Thymus (tissue), 11 donors: ENCODE results near the gene BTF3. TPM values are rescaled to one million over a fixed set of nuclear protein-coding genes. Genes with fewer than 3 reads are reported as not detected.
A peak's percentile ranks its signal among the peaks of the same experiment; 100 is the strongest.
"Not testable (repeated sequence)": the region's sequence is repeated elsewhere in the genome, so short reads cannot be mapped to it uniquely, and the experiment has no call there.

Experiments used
- DNase-seq, 9 donors: peaks; one replicate each; pipeline ENCODE4 v3.0.0-alpha.2; 2013; ENCODE audit warnings: low spot score in 9 of 9, low read depth in 6 of 9, missing footprints in 1 of 9
- H3K27ac ChIP-seq, 2 donors: one replicate each; pipeline ENCODE4 v1.5.1; 2013; ENCODE audit warnings: control low read depth in 1 of 2, low read depth in 1 of 2, low read length in 1 of 2, mild to moderate bottlenecking in 1 of 2, moderate library complexity in 1 of 2
- H3K27me3 ChIP-seq, 2 donors: one replicate each; pipeline ENCODE4 v1.5.1; 2013; ENCODE audit warnings: low read length in 1 of 2; ENCODE audit not compliant: control insufficient read depth in 2 of 2, insufficient read depth in 1 of 2
- H3K36me3 ChIP-seq, 2 donors: one replicate each; pipeline ENCODE4 v1.5.1; 2013; ENCODE audit warnings: low read length in 1 of 2, mild to moderate bottlenecking in 1 of 2, moderate library complexity in 1 of 2; ENCODE audit not compliant: control insufficient read depth in 2 of 2, insufficient read depth in 2 of 2
- H3K4me1 ChIP-seq, 2 donors: one replicate each; pipeline ENCODE4 v1.5.1; 2013; ENCODE audit warnings: low read length in 2 of 2; ENCODE audit not compliant: control insufficient read depth in 2 of 2, insufficient read depth in 2 of 2
- H3K4me3 ChIP-seq, 2 donors: one replicate each; pipeline ENCODE4 v1.5.1; 2013; ENCODE audit warnings: low read length in 2 of 2, control low read depth in 1 of 2, mild to moderate bottlenecking in 1 of 2
- H3K9me3 ChIP-seq, 2 donors: one replicate each; pipeline ENCODE4 v1.5.1; 2013; ENCODE audit warnings: low read length in 1 of 2, mild to moderate bottlenecking in 1 of 2; ENCODE audit not compliant: control insufficient read depth in 2 of 2, insufficient read depth in 1 of 2
- WGBS: extraction: QIAGEN DNeasy Blood & Tissue Kit; methylation state at CpG from one replicate; pipeline ENCODE4 v1.1.7; 2013; 5-methylcytosine and 5-hydroxymethylcytosine counted together
- polyA plus RNA-seq: library from polyadenylated mRNA; stranded (reverse); fragments of 200-250 nt; gene quantifications from one replicate; pipeline ENCODE4 v1.2.3, GENCODE V29; 2013
- total RNA-seq: library from RNA; stranded (reverse); fragments of 120-200 nt; gene quantifications from one replicate; pipeline ENCODE4 v1.2.4, GENCODE V29; 2013
- donor health status: healthy.

Gene BTF3
- total and polyA plus RNA-seq, 2 donors: 448 to 1,030 TPM

GRCh38 chr5:73454379-73455036 is 43.7 kb upstream of the BTF3 start:
- WGBS: 48% methylated on average over 6 of the region's 6 CpGs
- Histone ChIP-seq H3K36me3 (no peaks in the 10 kb centered on the region), H3K9me3 (peaks cover 0 to 1% of the 10 kb centered on the region in 2 donors), H3K4me1 (peaks cover 3 to 10% of the 10 kb centered on the region in 2 donors), H3K27ac (no peak overlapping the region), H3K4me3 (no peak overlapping the region), H3K27me3 (peaks cover 31 to 64% of the 10 kb centered on the region in 2 donors)
- peak in 2 of 9 donors; percentile 35 to 54 for DNase-seq

- 97% methylated on average over 1 of the region's 1 CpG for WGBS
- DNase-seq, H3K36me3 ChIP-seq, H3K9me3 ChIP-seq, H3K4me3 ChIP-seq, H3K4me1 ChIP-seq, H3K27ac ChIP-seq: not testable (repeated sequence)
- H3K27me3 ChIP-seq: peaks cover 14 to 53% of the 10 kb centered on the region in 2 donors
Observed at GRCh38 chr5:73456462-73456861, 41.8 kb upstream of the BTF3 start.

GRCh38 chr5:73459366-73459765 is 38.9 kb upstream of the BTF3 start:
- H3K4me1 ChIP-seq: no peaks in the 10 kb centered on the region
- WGBS: 74% methylated on average over 1 of the region's 1 CpG
- no peaks in the 10 kb centered on the region for H3K9me3 ChIP-seq
- no peak for DNase-seq
- H3K27me3 ChIP-seq: peaks cover 4 to 25% of the 10 kb centered on the region in 2 donors
- no peak overlapping the region for H3K27ac ChIP-seq
- no peaks in the 10 kb centered on the region for H3K36me3 ChIP-seq
- no peak overlapping the region for H3K4me3 ChIP-seq

- DNase-seq: no peak
- H3K27me3 ChIP-seq: peaks cover 3 to 24% of the 10 kb centered on the region in 2 donors
- no peaks in the 10 kb centered on the region for H3K4me1 ChIP-seq
- H3K4me3 ChIP-seq: no peak overlapping the region
- no peak overlapping the region for H3K27ac ChIP-seq
- no peaks in the 10 kb centered on the region for H3K9me3 ChIP-seq
- 79% methylated on average over 1 of the region's 1 CpG for WGBS
- H3K36me3 ChIP-seq: no peaks in the 10 kb centered on the region
Observed at GRCh38 chr5:73460133-73460532, 38.1 kb upstream of the BTF3 start.

DNA sequence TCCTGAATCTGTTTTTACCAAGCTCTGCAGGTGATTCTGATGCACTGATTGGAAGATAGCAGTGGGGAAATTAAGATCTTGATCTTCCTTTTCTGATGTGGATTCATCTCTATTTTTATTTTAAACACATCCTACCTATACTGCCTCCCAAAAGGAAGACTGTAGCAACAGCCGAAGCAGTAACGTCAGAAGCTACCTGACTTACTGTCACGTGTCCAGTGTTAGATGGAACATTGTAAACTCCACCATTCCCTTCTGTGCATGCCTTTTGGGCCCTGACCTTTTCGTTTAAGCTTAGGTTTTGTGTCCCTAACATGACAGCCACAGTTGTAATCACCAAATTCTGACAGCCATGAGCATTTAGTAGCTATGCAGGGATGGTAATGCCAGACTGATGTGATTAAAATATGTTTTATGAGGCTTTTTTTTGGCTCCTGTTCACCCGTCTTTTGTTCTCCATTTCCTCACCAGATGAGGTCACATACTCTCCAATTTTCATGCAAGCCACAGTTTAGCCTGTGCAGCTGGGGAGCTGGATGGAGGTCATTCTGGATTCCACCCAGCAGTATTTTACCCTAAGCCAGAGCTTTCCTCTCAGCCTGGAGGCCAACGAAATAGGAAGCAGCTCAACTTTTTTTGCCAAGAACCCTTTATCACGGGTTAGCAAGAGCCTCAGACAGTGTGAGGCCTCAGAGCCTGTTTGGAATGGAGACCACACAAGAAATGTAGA is 34.1 kb upstream of the BTF3 start:
- H3K4me1 ChIP-seq: no peaks in the 10 kb centered on the region
- no peak overlapping the region for H3K4me3 ChIP-seq
- peaks cover 0 to 14% of the 10 kb centered on the region in 2 donors for H3K27me3 ChIP-seq
- no peaks in the 10 kb centered on the region for H3K36me3 ChIP-seq
- 73% methylated on average over 7 of the region's 7 CpGs for WGBS
- H3K27ac ChIP-seq: no peak overlapping the region
- DNase-seq: no peak
- no peaks in the 10 kb centered on the region for H3K9me3 ChIP-seq

DNA sequence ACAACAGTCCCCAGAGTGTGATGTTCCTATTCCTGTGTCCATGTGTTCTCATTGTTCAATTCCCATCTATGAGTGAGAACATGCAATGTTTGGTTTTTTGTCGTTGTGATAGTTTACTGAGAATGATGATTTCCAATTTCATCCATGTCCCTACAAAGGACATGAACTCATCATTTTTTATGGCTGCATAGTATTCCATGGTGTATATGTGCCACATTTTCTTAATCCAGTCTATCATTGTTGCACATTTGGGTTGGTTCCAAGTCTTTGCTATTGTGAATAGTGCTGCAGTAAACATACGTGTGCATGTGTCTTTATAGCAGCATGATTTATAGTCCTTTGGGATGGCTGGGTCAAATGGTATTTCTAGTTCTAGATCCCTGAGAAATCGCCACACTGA is 29.6 kb upstream of the BTF3 start:
- H3K27ac ChIP-seq: not testable (repeated sequence)

GRCh38 chr5:73469878-73470277 is 28.4 kb upstream of the BTF3 start:
- no peaks in the 10 kb centered on the region for H3K4me1 ChIP-seq
- no peaks in the 10 kb centered on the region for H3K36me3 ChIP-seq
- H3K4me3 ChIP-seq: no peak overlapping the region
- H3K27me3 ChIP-seq: peaks cover 0 to 8% of the 10 kb centered on the region in 2 donors
- no peak for DNase-seq
- H3K9me3 ChIP-seq: no peaks in the 10 kb centered on the region
- H3K27ac ChIP-seq: no peak overlapping the region
- WGBS: 91% methylated on average over 8 of the region's 8 CpGs

More for the DNA sequence above, 29.6 kb upstream of the BTF3 start:
- H3K4me1 ChIP-seq, H3K4me3 ChIP-seq, H3K9me3 ChIP-seq, DNase-seq, H3K36me3 ChIP-seq: not testable (repeated sequence)
- H3K27me3 ChIP-seq: peaks cover 0 to 11% of the 10 kb centered on the region in 2 donors
- WGBS: 92% methylated on average over 3 of the region's 3 CpGs

- H3K27me3 ChIP-seq: peaks cover 0 to 10% of the 10 kb centered on the region in 2 donors
- no peak for DNase-seq
- no peaks in the 10 kb centered on the region for H3K36me3 ChIP-seq
- H3K4me1 ChIP-seq: no peaks in the 10 kb centered on the region
- no peaks in the 10 kb centered on the region for H3K9me3 ChIP-seq
- H3K4me3 ChIP-seq: no peak overlapping the region
- no peak overlapping the region for H3K27ac ChIP-seq
Observed at GRCh38 chr5:73471654-73472053, 26.6 kb upstream of the BTF3 start.

DNA sequence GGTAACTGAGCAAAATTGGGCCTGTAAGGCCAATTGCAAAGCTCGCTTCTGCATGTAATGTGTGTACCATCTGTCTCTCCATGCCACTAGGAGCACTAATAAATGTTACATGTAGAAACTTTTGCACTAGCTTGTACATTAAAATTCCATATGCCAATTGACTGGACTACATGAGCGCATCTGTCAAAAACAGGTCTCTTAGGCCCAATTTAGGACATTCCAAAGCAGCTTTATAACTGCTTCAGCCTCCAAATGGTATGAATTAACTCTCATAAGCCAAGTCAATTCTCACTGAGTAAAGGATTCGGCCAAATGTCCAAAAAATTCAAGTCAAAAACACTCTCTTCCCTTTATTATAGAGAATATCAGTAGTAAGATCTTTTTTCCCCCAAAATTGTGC is 26.1 kb upstream of the BTF3 start:
- peaks cover 0 to 9% of the 10 kb centered on the region in 2 donors for H3K27me3 ChIP-seq
- DNase-seq: no peak
- H3K9me3 ChIP-seq: no peaks in the 10 kb centered on the region
- no peak overlapping the region for H3K27ac ChIP-seq
- no peaks in the 10 kb centered on the region for H3K4me1 ChIP-seq
- WGBS: 96% methylated on average over 3 of the region's 3 CpGs
- H3K36me3 ChIP-seq: no peaks in the 10 kb centered on the region
- H3K4me3 ChIP-seq: no peak overlapping the region
